GM12801 (cell line): ENCODE measurements around the gene FAM181A.

ENCODE experiments used
- CTCF ChIP-seq: IDR thresholded peaks from one replicate; pipeline ENCODE4 v1.5.1; 2011; ENCODE audit warnings: control low read depth; ENCODE audit not compliant: insufficient read length; ENCODE audit errors: extremely low read depth

The FAM181A gene

GRCh38 chr14:93915800-93916199 is 11.3 kb upstream of the FAM181A start:
- TF ChIP-seq CTCF: no peak

GRCh38 chr14:93916498-93916897 is 10.6 kb upstream of the FAM181A start:
- no peak for TF ChIP-seq CTCF

- TF ChIP-seq CTCF: no peak
These were observed 10.0 kb upstream of the FAM181A start for GRCh38 chr14:93917141-93917540.

GRCh38 chr14:93921001-93921806 is 5.9 kb upstream of the FAM181A start:
- no peak for TF ChIP-seq CTCF

GRCh38 chr14:93923626-93924025 is 3.5 kb upstream of the FAM181A start:
- TF ChIP-seq CTCF: no peak

GRCh38 chr14:93924592-93925355 is 2.4 kb upstream of the FAM181A start:
- TF ChIP-seq CTCF: no peak

- TF ChIP-seq CTCF: no peak
These were observed 1.7 kb upstream of the FAM181A start for GRCh38 chr14:93925374-93925895.
